BJ (cell line): Measurements from ENCODE around the gene TNPO1. TPM values are rescaled to one million over a fixed set of nuclear protein-coding genes. Genes with fewer than 3 reads are reported as not detected.

Experiments used
- CTCF ChIA-PET: fragments of 350-600 bp; formaldehyde crosslinking; extraction: SDS; loops from one replicate; lab custom pipeline; 2021; ENCODE audit warnings: antibody characterized with exemption, inconsistent platforms; lab: Yijun Ruan, JAX
- POLR2A ChIA-PET: fragments of 300-600 bp; sonication (Branson Sonifier 250); formaldehyde crosslinking; extraction: SDS; loops from one replicate; lab custom pipeline; 2021; ENCODE audit warnings: antibody characterized with exemption; lab: Charles Lee
- DNase-seq: peaks from one replicate; pipeline ENCODE4 v3.0.0-alpha.2; 2011; ENCODE audit warnings: low read depth
- H3K27me3 ChIP-seq: 2 replicates; pipeline ENCODE4 v1.6.0; 2011; ENCODE audit warnings: low read length; ENCODE audit not compliant: control insufficient read depth, insufficient read depth
- H3K36me3 ChIP-seq: 2 replicates; pipeline ENCODE4 v1.5.1; 2011; ENCODE audit warnings: low read length; ENCODE audit not compliant: control insufficient read depth, insufficient read depth
- H3K4me3 ChIP-seq: 2 replicates; pipeline ENCODE4 v1.5.1; 2011; ENCODE audit warnings: low read depth, mild to moderate bottlenecking, control low read depth, low read length
- CTCF ChIP-seq: IDR thresholded peaks from 2 replicates; pipeline ENCODE4 v1.5.1; 2011; ENCODE audit warnings: low read depth, mild to moderate bottlenecking, control low read depth, inconsistent platforms, low read length, moderate library complexity; ENCODE audit not compliant: insufficient read depth
- polyA plus RNA-seq: library from polyadenylated mRNA; depleted of rRNA; stranded (reverse); fragments of >200 nt; gene quantifications from 2 replicates; pipeline ENCODE4 v1.2.3, GENCODE V29; 2011

The TNPO1 gene
- polyA plus RNA-seq, 1 experiment: 49.6 TPM

- ChIA-PET CTCF (no interaction called here), POLR2A (no interaction called here)
- Histone ChIP-seq H3K4me3 (no peak overlapping the region), H3K36me3 (no peaks in the 10 kb centered on the region), H3K27me3 (no peaks in the 10 kb centered on the region)
- no peak for DNase-seq
- no peak for TF ChIP-seq CTCF
Measured at GRCh38 chr5:72836810-72837209, 20.3 kb downstream of the TNPO1 start.

GRCh38 chr5:72837524-72838096 is 21.1 kb downstream of the TNPO1 start:
- CTCF ChIA-PET: interaction anchor here (1.2 to 1.5 kb wide), 5 partner anchors 8 to 471 kb away, joined by 4 to 7 read pairs (median 4); no protein-coding TSS in a partner anchor
- TF ChIP-seq CTCF: no peak
- DNase-seq: no peak
- H3K4me3 ChIP-seq: no peak overlapping the region
- POLR2A ChIA-PET: interaction anchor here (1.3 kb wide), 1 partner anchor 8 kb away, joined by 3 read pairs; no protein-coding TSS in a partner anchor
- no peaks in the 10 kb centered on the region for H3K36me3 ChIP-seq
- no peaks in the 10 kb centered on the region for H3K27me3 ChIP-seq

- CTCF ChIA-PET: interaction anchor here (0.6 kb wide), 1 partner anchor 105 kb away, joined by 3 read pairs; no protein-coding TSS in a partner anchor
- POLR2A ChIA-PET: no interaction called here
- Histone ChIP-seq H3K36me3 (no peaks in the 10 kb centered on the region), H3K27me3 (no peaks in the 10 kb centered on the region), H3K4me3 (no peak overlapping the region)
- DNase-seq: no peak
- no peak for TF ChIP-seq CTCF
Measured at GRCh38 chr5:72840041-72840440, 23.6 kb downstream of the TNPO1 start.

GRCh38 chr5:72841756-72842535 is 25.5 kb downstream of the TNPO1 start:
- POLR2A ChIA-PET: interaction anchor here (0.6 kb wide), 2 partner anchors 108 to 495 kb away, joined by 3 to 4 read pairs; no protein-coding TSS in a partner anchor
- CTCF ChIA-PET: interaction anchor here (0.6 to 2.7 kb wide), 7 partner anchors 12 to 476 kb away, joined by 3 to 13 read pairs (median 4); no protein-coding TSS in a partner anchor
- no peak for DNase-seq
- H3K36me3 ChIP-seq: no peaks in the 10 kb centered on the region
- H3K4me3 ChIP-seq: no peak overlapping the region
- TF ChIP-seq CTCF: no peak
- no peaks in the 10 kb centered on the region for H3K27me3 ChIP-seq

GRCh38 chr5:72842816-72843215 is 26.4 kb downstream of the TNPO1 start:
- no peak for TF ChIP-seq CTCF
- CTCF ChIA-PET: interaction anchor here (0.7 to 2.7 kb wide), 5 partner anchors 13 to 234 kb away, joined by 3 to 13 read pairs (median 4); no protein-coding TSS in a partner anchor
- no peaks in the 10 kb centered on the region for H3K36me3 ChIP-seq
- DNase-seq: no peak
- no peaks in the 10 kb centered on the region for H3K27me3 ChIP-seq
- POLR2A ChIA-PET: no interaction called here
- H3K4me3 ChIP-seq: no peak overlapping the region
